GM12873 (cell line): ENCODE data around the gene SPSB2.

Experiments used
- TF ChIP-seq, protein P1 (sequence below): IDR thresholded peaks from 2 replicates; pipeline ENCODE4 v1.5.1; 2012; ENCODE audit warnings: low read depth, mild to moderate bottlenecking, moderate library complexity, low read length, control low read depth; ENCODE audit not compliant: insufficient read depth; ENCODE audit errors: missing control alignments

Gene SPSB2

DNA sequence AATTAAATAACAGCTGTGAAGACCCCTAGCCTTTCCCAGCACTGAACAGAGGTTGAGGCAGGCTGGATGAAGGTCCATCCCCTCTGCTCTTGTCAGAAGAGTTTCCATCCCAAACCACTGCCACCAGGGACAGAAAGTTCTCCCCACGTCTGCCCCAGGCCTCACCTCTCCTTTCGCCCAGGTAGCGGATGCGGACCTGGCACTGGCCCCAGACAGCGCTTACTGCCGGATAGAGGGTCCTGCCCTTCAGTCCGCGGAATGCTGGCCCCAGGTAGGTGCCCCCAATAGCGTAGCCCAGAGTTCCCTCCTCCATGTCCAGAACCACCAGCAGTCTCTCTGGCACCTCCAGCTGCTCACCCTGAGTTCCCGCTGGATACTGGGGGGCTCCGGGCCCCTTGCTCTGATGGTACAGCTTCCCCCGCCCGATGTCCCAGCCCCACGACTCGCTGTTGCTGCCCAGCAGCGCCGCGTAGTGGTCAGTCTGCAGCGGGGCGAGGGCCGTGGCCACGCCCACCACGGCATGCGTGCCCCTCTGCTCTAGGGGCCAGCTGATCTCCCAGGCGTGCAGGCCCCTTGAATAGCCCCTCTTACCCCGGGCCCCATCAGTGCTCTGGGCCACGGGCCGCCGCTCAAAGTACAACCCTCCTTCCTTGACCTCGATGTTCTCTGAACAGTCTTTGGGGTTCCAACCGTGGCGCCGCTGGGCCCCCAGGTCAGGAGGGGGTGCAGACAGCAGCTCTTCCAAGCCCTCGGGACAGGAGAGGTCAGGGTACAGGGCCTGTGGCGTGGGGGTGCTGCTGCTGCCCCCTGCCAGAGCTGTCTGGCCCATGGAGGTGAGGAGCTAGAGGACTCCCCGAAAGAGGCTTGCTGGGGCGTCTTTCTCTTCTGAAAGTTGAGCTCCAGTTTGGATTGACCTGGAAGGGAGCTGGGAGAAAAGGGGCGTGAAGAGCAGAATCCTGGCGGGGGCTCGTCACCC, 742 bp downstream of the SPSB2 start:
- TF ChIP-seq, protein P1, sequence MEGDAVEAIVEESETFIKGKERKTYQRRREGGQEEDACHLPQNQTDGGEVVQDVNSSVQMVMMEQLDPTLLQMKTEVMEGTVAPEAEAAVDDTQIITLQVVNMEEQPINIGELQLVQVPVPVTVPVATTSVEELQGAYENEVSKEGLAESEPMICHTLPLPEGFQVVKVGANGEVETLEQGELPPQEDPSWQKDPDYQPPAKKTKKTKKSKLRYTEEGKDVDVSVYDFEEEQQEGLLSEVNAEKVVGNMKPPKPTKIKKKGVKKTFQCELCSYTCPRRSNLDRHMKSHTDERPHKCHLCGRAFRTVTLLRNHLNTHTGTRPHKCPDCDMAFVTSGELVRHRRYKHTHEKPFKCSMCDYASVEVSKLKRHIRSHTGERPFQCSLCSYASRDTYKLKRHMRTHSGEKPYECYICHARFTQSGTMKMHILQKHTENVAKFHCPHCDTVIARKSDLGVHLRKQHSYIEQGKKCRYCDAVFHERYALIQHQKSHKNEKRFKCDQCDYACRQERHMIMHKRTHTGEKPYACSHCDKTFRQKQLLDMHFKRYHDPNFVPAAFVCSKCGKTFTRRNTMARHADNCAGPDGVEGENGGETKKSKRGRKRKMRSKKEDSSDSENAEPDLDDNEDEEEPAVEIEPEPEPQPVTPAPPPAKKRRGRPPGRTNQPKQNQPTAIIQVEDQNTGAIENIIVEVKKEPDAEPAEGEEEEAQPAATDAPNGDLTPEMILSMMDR = peak; percentile 97

DNA sequence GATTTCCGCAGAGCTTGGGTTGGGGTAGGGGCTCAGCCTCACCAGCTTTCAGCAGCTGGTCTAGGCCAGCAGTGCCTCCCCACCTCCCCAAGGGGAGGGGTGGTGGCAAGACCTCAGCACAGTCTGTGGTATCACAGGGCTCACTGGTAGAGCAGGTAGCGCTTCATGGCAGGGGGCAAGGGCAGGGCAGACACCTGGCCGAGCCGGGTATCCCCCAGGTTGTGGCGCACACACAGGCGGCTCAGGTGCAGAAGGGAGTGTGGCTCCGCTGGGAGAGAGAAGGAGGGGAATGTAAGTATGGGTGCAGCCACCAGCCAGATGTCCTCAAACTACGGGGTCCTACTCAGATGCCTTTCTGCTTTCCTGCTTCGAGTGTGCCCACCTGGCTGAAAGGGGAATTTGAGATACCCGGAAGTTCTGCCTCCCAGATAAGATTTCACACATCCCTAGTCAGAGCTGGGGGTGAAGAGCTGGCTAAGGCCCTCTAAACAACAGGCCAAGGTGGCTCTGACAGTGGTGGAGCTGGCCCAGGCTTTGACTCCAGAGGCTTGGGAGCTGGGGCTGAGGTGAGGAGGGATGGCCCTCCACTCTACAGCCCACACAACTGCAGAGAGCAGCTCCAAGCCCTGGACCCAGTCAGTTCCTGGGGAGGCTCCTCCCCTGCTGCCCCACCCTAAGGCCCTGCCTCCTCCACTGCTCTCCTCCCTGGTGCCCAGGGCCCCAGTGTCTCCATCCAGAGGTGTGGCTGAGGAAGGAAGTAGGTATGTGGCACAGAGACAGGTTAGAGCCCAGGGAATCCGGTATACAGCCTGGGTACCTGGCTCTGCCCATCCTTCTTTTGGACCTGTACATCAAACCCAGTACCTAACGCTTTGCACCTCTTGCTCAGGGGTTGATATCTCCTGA, 1.8 kb downstream of the SPSB2 start:
- TF ChIP-seq, protein P1 = no peak

DNA sequence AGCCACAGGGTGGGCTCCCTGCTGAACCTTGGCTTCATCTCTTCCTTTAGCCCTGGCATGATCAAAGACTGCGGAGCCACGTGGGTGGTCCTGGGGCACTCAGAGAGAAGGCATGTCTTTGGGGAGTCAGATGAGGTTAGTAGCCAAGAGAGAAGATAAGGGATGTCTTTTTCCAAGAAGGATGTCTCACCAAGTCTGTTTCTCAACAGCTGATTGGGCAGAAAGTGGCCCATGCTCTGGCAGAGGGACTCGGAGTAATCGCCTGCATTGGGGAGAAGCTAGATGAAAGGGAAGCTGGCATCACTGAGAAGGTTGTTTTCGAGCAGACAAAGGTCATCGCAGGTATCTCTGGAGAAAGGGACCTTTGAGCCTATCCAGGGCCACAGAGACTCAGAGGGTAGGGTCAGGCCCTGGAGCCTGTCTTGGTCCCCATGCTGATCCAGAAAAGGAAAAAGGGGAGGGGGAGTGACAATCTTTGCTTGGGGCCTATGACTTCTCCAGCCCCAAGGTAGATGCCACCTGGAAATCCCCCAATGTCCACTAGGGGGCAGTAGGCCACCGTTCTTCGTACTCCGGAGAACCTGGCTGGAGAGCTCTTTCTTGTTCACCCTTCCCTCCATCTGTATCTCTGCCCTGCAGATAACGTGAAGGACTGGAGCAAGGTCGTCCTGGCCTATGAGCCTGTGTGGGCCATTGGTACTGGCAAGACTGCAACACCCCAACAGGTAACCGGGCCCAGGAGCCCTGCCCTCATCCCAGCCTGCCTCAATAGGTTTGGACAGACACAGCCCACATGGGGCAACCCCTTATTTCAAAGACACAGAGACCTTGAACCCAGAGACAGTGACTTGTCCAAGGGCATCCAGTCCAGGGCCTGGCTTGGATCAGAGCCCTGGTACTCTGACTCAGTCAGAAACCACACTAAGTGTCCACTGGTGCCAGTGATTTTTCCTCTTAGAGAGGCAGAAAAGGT, 3.8 kb downstream of the SPSB2 start:
- TF ChIP-seq, protein P1 = peak; percentile 95

DNA sequence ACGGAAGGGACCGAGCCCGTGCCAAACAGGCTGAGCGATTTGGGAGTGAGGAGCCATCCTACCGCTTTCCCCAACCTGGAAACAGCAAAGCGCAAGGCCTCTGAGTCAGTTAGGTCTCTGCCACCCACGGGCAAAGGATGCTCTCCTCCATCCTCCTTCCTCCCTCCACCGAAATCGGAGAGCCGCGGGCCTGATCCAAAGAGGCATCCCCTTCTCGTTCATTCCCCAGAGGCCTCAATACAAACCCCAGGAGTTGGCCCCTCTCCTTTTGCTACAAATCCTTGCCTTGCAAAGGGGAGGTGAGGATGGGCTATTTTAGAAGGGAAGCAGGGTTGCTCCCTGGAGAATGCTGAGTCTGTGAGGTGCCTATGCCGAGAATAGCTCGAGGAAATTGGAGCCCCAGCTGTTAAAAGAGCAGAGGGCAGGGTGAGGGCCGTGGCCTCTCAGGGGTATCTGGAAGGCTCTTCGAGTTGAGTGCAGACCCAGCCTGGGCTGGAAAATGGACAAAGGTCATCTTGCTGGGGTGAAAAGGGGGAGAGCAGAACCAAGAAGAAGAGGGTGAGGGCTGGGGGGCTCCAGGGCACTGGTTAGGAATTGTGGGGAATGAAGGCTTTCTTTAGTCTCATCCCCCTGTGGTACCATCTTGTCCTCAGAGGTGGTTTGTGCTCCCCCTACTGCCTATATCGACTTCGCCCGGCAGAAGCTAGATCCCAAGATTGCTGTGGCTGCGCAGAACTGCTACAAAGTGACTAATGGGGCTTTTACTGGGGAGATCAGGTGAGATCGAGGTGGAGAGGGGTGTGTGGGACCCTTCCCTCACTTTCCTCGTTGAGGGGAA, 4.7 kb downstream of the SPSB2 start:
- TF ChIP-seq, protein P1 = peak; percentile 31

DNA sequence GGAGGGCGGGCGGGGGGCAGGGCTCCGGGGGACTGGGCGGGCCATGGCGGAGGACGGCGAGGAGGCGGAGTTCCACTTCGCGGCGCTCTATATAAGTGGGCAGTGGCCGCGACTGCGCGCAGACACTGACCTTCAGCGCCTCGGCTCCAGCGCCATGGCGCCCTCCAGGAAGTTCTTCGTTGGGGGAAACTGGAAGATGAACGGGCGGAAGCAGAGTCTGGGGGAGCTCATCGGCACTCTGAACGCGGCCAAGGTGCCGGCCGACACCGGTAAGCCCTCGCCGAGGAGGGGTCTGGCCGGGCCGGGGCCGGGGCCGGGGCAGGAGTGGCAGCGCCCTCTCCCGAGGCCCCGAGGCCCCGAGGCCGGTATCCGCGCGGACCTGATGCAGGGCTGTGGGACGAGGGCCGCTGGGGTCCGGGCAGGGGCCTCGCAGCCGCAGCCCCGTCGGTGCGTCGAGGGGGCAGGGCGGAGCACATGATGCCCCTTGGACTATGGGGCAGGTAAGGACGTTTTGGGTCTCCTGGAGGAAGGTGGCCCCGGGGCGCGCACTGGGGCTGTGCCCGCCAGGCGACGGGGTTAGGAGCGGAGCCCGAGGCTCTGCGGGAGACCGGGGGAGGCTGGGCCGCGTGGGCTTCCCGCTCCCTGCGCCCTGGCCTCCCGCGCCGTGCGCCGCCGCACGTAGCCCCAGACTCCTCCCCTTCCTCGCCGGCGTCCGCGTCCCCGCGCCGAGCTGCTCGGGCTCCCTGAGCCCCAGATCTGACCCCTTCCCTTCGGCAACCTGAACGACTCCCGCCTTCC, 5.5 kb downstream of the SPSB2 start, which contains the start of gene TPI1:
Gene TPI1, plus strand, starts transcription at position 119 of the 798 bp plus-strand sequence. Its CDS starts 36 bp downstream, at position 155.
- TF ChIP-seq, protein P1 = no peak
